ENCODE results near the gene TMED5.
A peak's percentile ranks its signal among the peaks of the same experiment; 100 is the strongest.

TMED5 gene

DNA sequence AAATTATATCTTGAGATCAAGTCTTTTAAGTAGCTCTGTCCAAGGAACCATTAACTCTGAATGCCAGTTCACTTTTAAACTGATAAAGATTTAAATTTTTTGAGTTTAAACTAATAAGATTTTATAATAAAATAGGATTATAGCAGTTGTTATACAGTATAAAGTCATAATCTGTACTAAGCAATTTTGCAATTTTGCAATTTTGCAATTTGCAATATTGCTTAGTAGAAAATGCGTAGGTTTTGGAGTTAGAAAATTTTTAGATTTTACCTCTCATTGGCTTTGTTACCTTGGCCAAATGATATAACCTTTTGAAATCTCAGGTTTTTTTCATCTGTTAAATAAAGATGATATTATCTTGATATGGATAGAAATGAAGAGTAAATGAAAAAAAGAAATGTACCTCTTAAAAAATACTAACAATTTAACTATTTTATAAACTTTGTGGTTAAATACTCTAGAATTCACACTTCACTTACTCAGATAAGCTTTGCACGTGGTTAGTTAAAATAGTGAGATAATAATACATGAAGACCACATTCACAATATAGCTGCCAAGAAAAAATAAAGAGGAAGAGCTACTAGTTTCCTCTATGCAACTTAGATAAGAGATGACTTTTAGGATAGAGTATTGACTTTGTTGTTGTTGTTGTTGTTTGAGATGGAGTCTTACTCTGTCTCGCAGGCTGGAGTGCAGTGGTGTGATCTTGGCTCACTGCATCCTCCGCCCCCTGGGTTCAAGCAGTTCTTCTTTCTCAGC lies 14.2 kb upstream of the TMED5 start:
- no peak overlapping the region for H3K27ac ChIP-seq (replicated peaks)
- H3K27me3 ChIP-seq (ENCODE audit: insufficient read depth, poor library complexity, severe bottlenecking): no peaks in the 10 kb centered on the region
- DNase-seq (ENCODE audit: low read depth in 1 of 2, low spot score in 1 of 2): no peak
- TF ChIP-seq POLR2AphosphoS5 (IDR thresholded peaks at IDR 0.05; ENCODE audit: low read depth) (no peak), GABPA (IDR thresholded peaks at IDR 0.05; ENCODE audit: low read depth) (no peak), SPI1 (IDR thresholded peaks at IDR 0.05; ENCODE audit: borderline replicate concordance, low read depth) (no peak)
- TF ChIP-seq, protein P1, sequence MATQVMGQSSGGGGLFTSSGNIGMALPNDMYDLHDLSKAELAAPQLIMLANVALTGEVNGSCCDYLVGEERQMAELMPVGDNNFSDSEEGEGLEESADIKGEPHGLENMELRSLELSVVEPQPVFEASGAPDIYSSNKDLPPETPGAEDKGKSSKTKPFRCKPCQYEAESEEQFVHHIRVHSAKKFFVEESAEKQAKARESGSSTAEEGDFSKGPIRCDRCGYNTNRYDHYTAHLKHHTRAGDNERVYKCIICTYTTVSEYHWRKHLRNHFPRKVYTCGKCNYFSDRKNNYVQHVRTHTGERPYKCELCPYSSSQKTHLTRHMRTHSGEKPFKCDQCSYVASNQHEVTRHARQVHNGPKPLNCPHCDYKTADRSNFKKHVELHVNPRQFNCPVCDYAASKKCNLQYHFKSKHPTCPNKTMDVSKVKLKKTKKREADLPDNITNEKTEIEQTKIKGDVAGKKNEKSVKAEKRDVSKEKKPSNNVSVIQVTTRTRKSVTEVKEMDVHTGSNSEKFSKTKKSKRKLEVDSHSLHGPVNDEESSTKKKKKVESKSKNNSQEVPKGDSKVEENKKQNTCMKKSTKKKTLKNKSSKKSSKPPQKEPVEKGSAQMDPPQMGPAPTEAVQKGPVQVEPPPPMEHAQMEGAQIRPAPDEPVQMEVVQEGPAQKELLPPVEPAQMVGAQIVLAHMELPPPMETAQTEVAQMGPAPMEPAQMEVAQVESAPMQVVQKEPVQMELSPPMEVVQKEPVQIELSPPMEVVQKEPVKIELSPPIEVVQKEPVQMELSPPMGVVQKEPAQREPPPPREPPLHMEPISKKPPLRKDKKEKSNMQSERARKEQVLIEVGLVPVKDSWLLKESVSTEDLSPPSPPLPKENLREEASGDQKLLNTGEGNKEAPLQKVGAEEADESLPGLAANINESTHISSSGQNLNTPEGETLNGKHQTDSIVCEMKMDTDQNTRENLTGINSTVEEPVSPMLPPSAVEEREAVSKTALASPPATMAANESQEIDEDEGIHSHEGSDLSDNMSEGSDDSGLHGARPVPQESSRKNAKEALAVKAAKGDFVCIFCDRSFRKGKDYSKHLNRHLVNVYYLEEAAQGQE (IDR thresholded peaks at IDR 0.05; ENCODE audit: insufficient replicate concordance, low read depth): no peak
- TF ChIP-seq, protein P2, sequence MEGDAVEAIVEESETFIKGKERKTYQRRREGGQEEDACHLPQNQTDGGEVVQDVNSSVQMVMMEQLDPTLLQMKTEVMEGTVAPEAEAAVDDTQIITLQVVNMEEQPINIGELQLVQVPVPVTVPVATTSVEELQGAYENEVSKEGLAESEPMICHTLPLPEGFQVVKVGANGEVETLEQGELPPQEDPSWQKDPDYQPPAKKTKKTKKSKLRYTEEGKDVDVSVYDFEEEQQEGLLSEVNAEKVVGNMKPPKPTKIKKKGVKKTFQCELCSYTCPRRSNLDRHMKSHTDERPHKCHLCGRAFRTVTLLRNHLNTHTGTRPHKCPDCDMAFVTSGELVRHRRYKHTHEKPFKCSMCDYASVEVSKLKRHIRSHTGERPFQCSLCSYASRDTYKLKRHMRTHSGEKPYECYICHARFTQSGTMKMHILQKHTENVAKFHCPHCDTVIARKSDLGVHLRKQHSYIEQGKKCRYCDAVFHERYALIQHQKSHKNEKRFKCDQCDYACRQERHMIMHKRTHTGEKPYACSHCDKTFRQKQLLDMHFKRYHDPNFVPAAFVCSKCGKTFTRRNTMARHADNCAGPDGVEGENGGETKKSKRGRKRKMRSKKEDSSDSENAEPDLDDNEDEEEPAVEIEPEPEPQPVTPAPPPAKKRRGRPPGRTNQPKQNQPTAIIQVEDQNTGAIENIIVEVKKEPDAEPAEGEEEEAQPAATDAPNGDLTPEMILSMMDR (IDR thresholded peaks at IDR 0.05; ENCODE audit: insufficient read depth, low read length): no peak
- H3K4me3 ChIP-seq (replicated peaks; ENCODE audit: insufficient read depth, low read length): no peak overlapping the region

DNA sequence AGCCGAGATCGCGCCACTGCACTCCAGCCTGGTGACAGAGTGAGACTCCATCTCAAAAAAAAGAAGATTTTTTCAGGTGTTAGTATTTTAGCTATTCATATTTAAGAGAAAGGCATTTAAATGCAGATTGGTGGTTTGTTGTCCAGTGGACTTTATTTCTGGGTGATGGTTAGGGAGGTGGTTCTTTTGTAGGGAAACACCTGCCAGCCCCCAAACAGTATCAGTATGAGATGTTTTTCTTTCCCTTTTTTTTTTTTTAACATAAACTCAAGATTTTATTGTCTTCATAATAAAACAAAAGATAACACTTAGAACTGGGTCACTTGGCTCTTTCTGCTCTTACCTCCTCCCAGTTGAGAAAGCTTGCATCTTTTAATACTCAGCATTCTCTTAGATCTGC lies 10.2 kb upstream of the TMED5 start:
- H3K27me3 ChIP-seq (ENCODE audit: insufficient read depth, poor library complexity, severe bottlenecking): no peaks in the 10 kb centered on the region
- no peak overlapping the region for H3K27ac ChIP-seq (replicated peaks)
- no peak for DNase-seq (ENCODE audit: low read depth in 1 of 2, low spot score in 1 of 2)
- no peak overlapping the region for H3K4me3 ChIP-seq (replicated peaks; ENCODE audit: insufficient read depth, low read length)
- TF ChIP-seq, protein P1 (IDR thresholded peaks at IDR 0.05; ENCODE audit: insufficient replicate concordance, low read depth): no peak
- no peak for TF ChIP-seq POLR2AphosphoS5 (IDR thresholded peaks at IDR 0.05; ENCODE audit: low read depth)
- no peak for TF ChIP-seq SPI1 (IDR thresholded peaks at IDR 0.05; ENCODE audit: borderline replicate concordance, low read depth)
- TF ChIP-seq GABPA (IDR thresholded peaks at IDR 0.05; ENCODE audit: low read depth): no peak
- TF ChIP-seq, protein P2 (IDR thresholded peaks at IDR 0.05; ENCODE audit: insufficient read depth, low read length): no peak

DNA sequence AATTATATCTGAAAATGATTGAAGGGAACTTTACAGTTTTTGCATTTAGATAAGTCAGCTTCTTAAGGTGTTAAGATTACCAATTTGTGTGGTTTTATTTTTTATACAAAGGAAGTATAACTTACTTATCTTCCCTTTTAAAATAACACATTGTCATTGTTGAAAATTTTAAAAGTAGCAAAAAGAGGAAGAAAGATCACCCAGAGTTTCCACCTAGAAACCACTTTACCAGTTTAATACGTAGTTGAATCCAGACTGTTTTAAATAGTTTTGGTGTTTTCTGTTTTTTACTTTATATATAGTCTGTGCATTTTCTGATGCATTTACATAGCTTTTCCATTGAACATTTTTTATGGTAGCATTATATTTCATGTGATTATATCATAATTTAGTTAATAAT lies 6.5 kb upstream of the TMED5 start:
- no peak overlapping the region for H3K4me3 ChIP-seq (replicated peaks; ENCODE audit: insufficient read depth, low read length)
- DNase-seq (ENCODE audit: low read depth in 1 of 2, low spot score in 1 of 2): no peak

More for the DNA sequence above, 6.5 kb upstream of the TMED5 start:
- H3K27me3 ChIP-seq (ENCODE audit: insufficient read depth, poor library complexity, severe bottlenecking): no peaks in the 10 kb centered on the region
- H3K27ac ChIP-seq (replicated peaks): peak overlapping the region; percentile 55
- TF ChIP-seq, protein P1 (IDR thresholded peaks at IDR 0.05; ENCODE audit: insufficient replicate concordance, low read depth): no peak
- no peak for TF ChIP-seq GABPA (IDR thresholded peaks at IDR 0.05; ENCODE audit: low read depth)
- TF ChIP-seq, protein P2 (IDR thresholded peaks at IDR 0.05; ENCODE audit: insufficient read depth, low read length): no peak
- TF ChIP-seq SPI1 (IDR thresholded peaks at IDR 0.05; ENCODE audit: borderline replicate concordance, low read depth): no peak
- TF ChIP-seq POLR2AphosphoS5 (IDR thresholded peaks at IDR 0.05; ENCODE audit: low read depth): no peak
